SK-N-SH (cell line): ENCODE data around the gene PM20D2. TPM values are rescaled to one million over a fixed set of nuclear protein-coding genes. Genes with fewer than 3 reads are reported as not detected.

ENCODE experiments used
- CTCF ChIA-PET: fragments of 300-600, 350-600 bp; formaldehyde crosslinking; extraction: SDS; loops from one replicate; lab custom pipeline; 2021; lab: Yijun Ruan, JAX
- POLR2A ChIA-PET: fragments of 350-600 bp; sonication (Branson Sonifier 250); formaldehyde crosslinking; extraction: SDS; loops from one replicate; lab custom pipeline; 2020; ENCODE audit warnings: antibody characterized with exemption, inconsistent platforms; lab: Yijun Ruan, JAX
- DNase-seq: peaks from one replicate; pipeline ENCODE4 v3.0.0; 2012
- H2AFZ ChIP-seq: fragments of 200-600 bp; sonication (generic); 2 replicates; pipeline ENCODE4 v1.8.1; 2016; ENCODE audit warnings: antibody characterized with exemption, mild to moderate bottlenecking, low read depth
- H3F3A ChIP-seq: fragments of 200-600 bp; sonication (generic); replicated peaks from 2 replicates; pipeline ENCODE3; 2016; ENCODE audit warnings: antibody characterized with exemption, mild to moderate bottlenecking; ENCODE audit not compliant: insufficient read depth
- H3K27ac ChIP-seq, 2 experiments: fragments of 200-500 bp in 1 of 2; fragments of 200-600 bp in 1 of 2; sonication (Bioruptor generic) in 1 of 2; sonication (generic), shearing (Covaris generic) in 1 of 2; 2 replicates each; pipeline versions ENCODE4 v1.5.1 to v1.6.1; 2014 to 2016; ENCODE audit warnings: low read depth in 2 of 2, inconsistent platforms in 1 of 2, low read length in 1 of 2, mild to moderate bottlenecking in 1 of 2, mixed read lengths in 1 of 2
- H3K27me3 ChIP-seq: fragments of 200-600 bp; sonication (generic), shearing (Covaris generic); 2 replicates; pipeline ENCODE4 v1.6.1; 2016; ENCODE audit warnings: mixed run types; ENCODE audit not compliant: insufficient read depth
- H3K36me3 ChIP-seq, 2 experiments: fragments of 200-500 bp in 1 of 2; fragments of 200-600 bp in 1 of 2; sonication (Bioruptor generic) in 1 of 2; sonication (generic) in 1 of 2; replicated peaks in 1 of 2; 2 replicates each; pipeline versions ENCODE3 to v1.5.1; 2014 to 2016; ENCODE audit warnings: low read length in 1 of 2, mild to moderate bottlenecking in 1 of 2; ENCODE audit not compliant: insufficient read depth in 2 of 2, control insufficient read depth in 1 of 2
- H3K4me1 ChIP-seq, 2 experiments: fragments of 200-500 bp in 1 of 2; fragments of 200-600 bp in 1 of 2; sonication (Bioruptor generic) in 1 of 2; sonication (generic), shearing (Covaris generic) in 1 of 2; 2 replicates each; pipeline versions ENCODE4 v1.5.1 to v1.6.1; 2014 to 2016; ENCODE audit warnings: low read depth in 1 of 2, low read length in 1 of 2, mixed run types in 1 of 2; ENCODE audit not compliant: insufficient read depth in 2 of 2, control insufficient read depth in 1 of 2
- H3K4me2 ChIP-seq: fragments of 200-600 bp; sonication (generic), shearing (Covaris generic); 2 replicates; pipeline ENCODE4 v1.6.1; 2017; ENCODE audit warnings: mixed run types
- H3K4me3 ChIP-seq, 2 experiments: fragments of 200-500 bp in 1 of 2; fragments of 200-600 bp in 1 of 2; sonication (Bioruptor generic) in 1 of 2; sonication (generic), shearing (Covaris generic) in 1 of 2; 2 replicates each; pipeline versions ENCODE4 v1.5.1 to v1.8.1; 2014 to 2016; ENCODE audit warnings: low read depth in 2 of 2, inconsistent platforms in 1 of 2, low read length in 1 of 2, mild to moderate bottlenecking in 1 of 2, mixed read lengths in 1 of 2, moderate library complexity in 1 of 2
- H3K79me2 ChIP-seq: fragments of 200-600 bp; sonication (generic); 2 replicates; pipeline ENCODE4 v1.8.1; 2017; ENCODE audit warnings: mild to moderate bottlenecking; ENCODE audit not compliant: insufficient read depth
- H3K9ac ChIP-seq: fragments of 200-600 bp; sonication (generic); 2 replicates; pipeline ENCODE4 v1.6.1; 2017; ENCODE audit warnings: mixed run types
- H3K9me2 ChIP-seq: fragments of 200-600 bp; sonication (generic); 2 replicates; pipeline ENCODE4 v1.6.1; 2017; ENCODE audit warnings: mixed run types
- H3K9me3 ChIP-seq: fragments of 200-600 bp; sonication (generic); 2 replicates; pipeline ENCODE4 v1.6.1; 2017; ENCODE audit warnings: mixed run types, mild to moderate bottlenecking, moderate library complexity
- H4K20me1 ChIP-seq: fragments of 200-600 bp; sonication (generic); 2 replicates; pipeline ENCODE4 v1.6.1; 2017; ENCODE audit warnings: mild to moderate bottlenecking, mixed run types; ENCODE audit not compliant: insufficient read depth
- CHD2 ChIP-seq: fragments of 150-350 bp; IDR thresholded peaks from 2 replicates; pipeline ENCODE4 v1.6.1; 2018; ENCODE audit warnings: low read length; ENCODE audit not compliant: partially characterized antibody
- ELF1 ChIP-seq: IDR thresholded peaks from 2 replicates; pipeline ENCODE4 v1.4.0; 2012
- FOSL2 ChIP-seq: IDR thresholded peaks from 2 replicates; pipeline ENCODE4 v1.4.0; 2012; ENCODE audit warnings: low read depth, mild to moderate bottlenecking, moderate library complexity, borderline replicate concordance
- MEF2A ChIP-seq: IDR thresholded peaks from 2 replicates; pipeline ENCODE4 v1.4.0; 2012; ENCODE audit warnings: low read depth, borderline replicate concordance
- MXI1 ChIP-seq: IDR thresholded peaks from 2 replicates; pipeline ENCODE4 v1.6.1; 2012; ENCODE audit warnings: mild to moderate bottlenecking, low read depth, low read length, improper control_type of control experiment
- NFIC ChIP-seq: IDR thresholded peaks from 2 replicates; pipeline ENCODE4 v1.4.0; 2012; ENCODE audit warnings: borderline replicate concordance
- NRF1 ChIP-seq: IDR thresholded peaks from 2 replicates; pipeline ENCODE4 v1.6.1; 2012; ENCODE audit warnings: low read depth, mild to moderate bottlenecking, low read length
- RAD21 ChIP-seq: IDR thresholded peaks from 2 replicates; pipeline ENCODE4 v1.6.1; 2012; ENCODE audit warnings: mild to moderate bottlenecking, low read length
- RCOR1 ChIP-seq: fragments of 150-350 bp; IDR thresholded peaks from 2 replicates; pipeline ENCODE4 v1.6.1; 2017; ENCODE audit warnings: antibody characterized with exemption, low read length
- RFX5 ChIP-seq: IDR thresholded peaks from 2 replicates; pipeline ENCODE4 v1.6.1; 2012; ENCODE audit warnings: mild to moderate bottlenecking, improper control_type of control experiment, low read length
- RXRA ChIP-seq: IDR thresholded peaks from 2 replicates; pipeline ENCODE4 v1.4.0; 2012; ENCODE audit warnings: low read depth, mild to moderate bottlenecking, borderline replicate concordance
- SMC3 ChIP-seq: IDR thresholded peaks from 2 replicates; pipeline ENCODE4 v1.6.1; 2012; ENCODE audit warnings: low read depth, low read length, improper control_type of control experiment
- TAF1 ChIP-seq: IDR thresholded peaks from 2 replicates; pipeline ENCODE4 v1.6.1; 2012; ENCODE audit warnings: low read depth, mild to moderate bottlenecking, low read length, moderate library complexity, borderline replicate concordance
- YY1 ChIP-seq: IDR thresholded peaks from 2 replicates; pipeline ENCODE4 v1.4.0; 2012; ENCODE audit warnings: low read depth, mild to moderate bottlenecking
- WGBS: methylation state at CpG from one replicate; pipeline ENCODE4 v1.1.6; 2017; ENCODE audit warnings: low lambda C conversion rate; 5-methylcytosine and 5-hydroxymethylcytosine counted together
- polyA plus RNA-seq, 3 experiments: library from polyadenylated mRNA; depleted of rRNA; stranded (reverse); fragments of >200 nt; gene quantifications; 2 replicates each; pipeline ENCODE4 v1.2.3, GENCODE V29; 2012
- TF ChIP-seq, protein P1 (sequence below): fragments of 150-350 bp; IDR thresholded peaks from 2 replicates; pipeline ENCODE4 v1.6.1; 2016; ENCODE audit warnings: mild to moderate bottlenecking, low read depth, low read length
- TF ChIP-seq, protein P2 (sequence below): fragments of 200-600 bp; sonication (generic); IDR thresholded peaks from 2 replicates; pipeline ENCODE4 v1.6.1; 2017; ENCODE audit warnings: antibody characterized with exemption, mild to moderate bottlenecking, moderate library complexity
- TF ChIP-seq, protein P3 (sequence below): fragments of 150-350 bp; IDR thresholded peaks from 2 replicates; pipeline ENCODE4 v1.6.1; 2017; ENCODE audit warnings: antibody characterized with exemption, low read length, low read depth, borderline replicate concordance
- TF ChIP-seq, protein P4 (sequence below): IDR thresholded peaks from 2 replicates; pipeline ENCODE4 v1.6.1; 2012; ENCODE audit warnings: mild to moderate bottlenecking, low read depth, low read length, moderate library complexity

Gene PM20D2
- polyA plus RNA-seq, 1 of the 3 experiments (the other 2 are of a cell fraction): 6.2 TPM

DNA sequence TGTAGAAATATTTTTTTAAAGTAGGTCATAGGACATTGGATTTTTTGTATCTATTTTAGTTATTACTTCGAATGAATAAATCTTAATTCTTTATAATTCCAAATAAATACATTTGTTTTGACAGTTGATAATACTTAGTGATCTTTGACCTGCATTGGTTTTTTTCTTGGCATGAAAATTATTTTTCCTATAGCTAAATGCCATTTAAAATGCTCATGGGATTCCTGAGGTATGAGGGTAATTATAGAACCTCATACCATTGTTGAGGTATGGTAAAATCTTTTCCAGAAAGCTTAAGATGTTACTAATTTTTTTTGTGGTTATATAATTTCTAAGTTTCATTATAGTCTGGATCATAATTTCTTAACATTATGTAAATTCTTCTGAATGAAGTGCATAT lies 8.3 kb downstream of the PM20D2 start:
- no peak overlapping the region for H3K4me2 ChIP-seq
- ChIA-PET POLR2A (no interaction called here), CTCF (no interaction called here)
- H2AFZ ChIP-seq: no peak overlapping the region
- no peaks in the 10 kb centered on the region for H3K9me3 ChIP-seq
- no peaks in the 10 kb centered on the region for H3F3A ChIP-seq
- H3K27ac ChIP-seq: no peak overlapping the region; a peak in 1 of 4 replicates
- no peaks in the 10 kb centered on the region for H4K20me1 ChIP-seq
- DNase-seq: no peak
- no peak overlapping the region for H3K9ac ChIP-seq
- 59% methylated on average over 1 of the region's 1 CpG for WGBS
- TF ChIP-seq NFIC: peak; percentile 14; the same call in 1 of the 2 replicates
- TF ChIP-seq TAF1: no peak
- no peak for TF ChIP-seq RAD21
- TF ChIP-seq, protein P1, sequence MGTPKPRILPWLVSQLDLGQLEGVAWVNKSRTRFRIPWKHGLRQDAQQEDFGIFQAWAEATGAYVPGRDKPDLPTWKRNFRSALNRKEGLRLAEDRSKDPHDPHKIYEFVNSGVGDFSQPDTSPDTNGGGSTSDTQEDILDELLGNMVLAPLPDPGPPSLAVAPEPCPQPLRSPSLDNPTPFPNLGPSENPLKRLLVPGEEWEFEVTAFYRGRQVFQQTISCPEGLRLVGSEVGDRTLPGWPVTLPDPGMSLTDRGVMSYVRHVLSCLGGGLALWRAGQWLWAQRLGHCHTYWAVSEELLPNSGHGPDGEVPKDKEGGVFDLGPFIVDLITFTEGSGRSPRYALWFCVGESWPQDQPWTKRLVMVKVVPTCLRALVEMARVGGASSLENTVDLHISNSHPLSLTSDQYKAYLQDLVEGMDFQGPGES: no peak
- TF ChIP-seq FOSL2: no peak
- H3K9me2 ChIP-seq: no peaks in the 10 kb centered on the region; the same call in 1 of the 2 replicates
- H3K4me1 ChIP-seq: no peaks in the 10 kb centered on the region; a peak in 1 of 4 replicates
- no peaks in the 10 kb centered on the region for H3K27me3 ChIP-seq
- peaks cover 11 to 18% of the 10 kb centered on the region in 2 experiments for H3K36me3 ChIP-seq
- no peak overlapping the region for H3K4me3 ChIP-seq
- peaks cover 10% of the 10 kb centered on the region for H3K79me2 ChIP-seq

DNA sequence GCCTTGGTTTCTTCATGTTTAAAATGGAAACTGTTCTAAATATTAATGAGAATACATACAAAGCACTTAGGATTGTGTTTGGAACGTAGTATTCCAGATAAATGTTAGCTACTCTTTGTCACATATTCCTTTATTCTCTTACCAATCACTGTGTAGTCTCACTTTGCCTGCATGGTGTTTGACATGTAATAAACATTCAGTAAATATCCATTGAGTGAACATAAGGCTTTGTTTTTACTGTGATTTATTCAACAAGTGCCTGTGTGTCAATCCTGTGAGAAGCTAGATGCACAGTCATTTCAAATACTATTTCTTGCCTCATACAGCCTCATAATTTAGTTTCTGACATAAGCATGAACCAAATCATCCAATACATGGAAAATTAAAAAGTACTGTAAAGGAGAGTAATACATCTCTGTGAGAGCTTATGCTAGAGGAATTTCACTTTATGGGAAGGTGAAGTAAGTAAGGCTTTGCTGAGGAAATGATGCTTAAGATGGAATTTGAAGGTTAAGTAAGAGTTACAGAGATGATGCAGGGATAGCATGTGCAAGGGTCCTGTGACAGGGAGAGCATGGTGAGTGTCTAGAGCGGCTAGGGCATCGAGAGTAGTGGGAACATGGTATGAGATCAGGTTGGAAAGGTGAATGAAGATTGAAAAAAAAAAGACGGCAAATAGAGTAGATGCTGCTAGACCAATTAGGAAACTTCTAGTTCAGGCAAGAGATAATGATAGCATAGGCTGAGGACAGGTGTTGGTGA lies 14.7 kb downstream of the PM20D2 start:
- Histone ChIP-seq H3K4me2 (no peak overlapping the region), H3K4me3 (no peak overlapping the region), H3K9me3 (no peaks in the 10 kb centered on the region), H3K4me1 (no peaks in the 10 kb centered on the region), H3K9me2 (no peaks in the 10 kb centered on the region), H2AFZ (no peak overlapping the region), H3K9ac (no peak overlapping the region), H3K27ac (no peak overlapping the region), H3K27me3 (no peaks in the 10 kb centered on the region), H4K20me1 (no peaks in the 10 kb centered on the region), H3K36me3 (peaks cover 15 to 49% of the 10 kb centered on the region in 2 experiments), H3K79me2 (peaks cover 2% of the 10 kb centered on the region; the same call in 1 of the 2 replicates), H3F3A (no peaks in the 10 kb centered on the region)
- ChIA-PET CTCF (interaction anchor here (1.4 kb wide), 1 partner anchor 14 kb away, joined by 4 read pairs; no protein-coding TSS in a partner anchor), POLR2A (no interaction called here)
- 96% methylated on average over 4 of the region's 4 CpGs for WGBS
- DNase-seq: no peak
- TF ChIP-seq, protein P1: no peak
- TF ChIP-seq ELF1 (no peak), FOSL2 (no peak), YY1 (no peak), RFX5 (no peak), RCOR1 (no peak), RXRA (no peak), MEF2A (no peak), CHD2 (no peak), SMC3 (no peak), NRF1 (no peak), MXI1 (no peak)
- TF ChIP-seq, protein P2, sequence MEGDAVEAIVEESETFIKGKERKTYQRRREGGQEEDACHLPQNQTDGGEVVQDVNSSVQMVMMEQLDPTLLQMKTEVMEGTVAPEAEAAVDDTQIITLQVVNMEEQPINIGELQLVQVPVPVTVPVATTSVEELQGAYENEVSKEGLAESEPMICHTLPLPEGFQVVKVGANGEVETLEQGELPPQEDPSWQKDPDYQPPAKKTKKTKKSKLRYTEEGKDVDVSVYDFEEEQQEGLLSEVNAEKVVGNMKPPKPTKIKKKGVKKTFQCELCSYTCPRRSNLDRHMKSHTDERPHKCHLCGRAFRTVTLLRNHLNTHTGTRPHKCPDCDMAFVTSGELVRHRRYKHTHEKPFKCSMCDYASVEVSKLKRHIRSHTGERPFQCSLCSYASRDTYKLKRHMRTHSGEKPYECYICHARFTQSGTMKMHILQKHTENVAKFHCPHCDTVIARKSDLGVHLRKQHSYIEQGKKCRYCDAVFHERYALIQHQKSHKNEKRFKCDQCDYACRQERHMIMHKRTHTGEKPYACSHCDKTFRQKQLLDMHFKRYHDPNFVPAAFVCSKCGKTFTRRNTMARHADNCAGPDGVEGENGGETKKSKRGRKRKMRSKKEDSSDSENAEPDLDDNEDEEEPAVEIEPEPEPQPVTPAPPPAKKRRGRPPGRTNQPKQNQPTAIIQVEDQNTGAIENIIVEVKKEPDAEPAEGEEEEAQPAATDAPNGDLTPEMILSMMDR: no peak
- TF ChIP-seq, protein P3, sequence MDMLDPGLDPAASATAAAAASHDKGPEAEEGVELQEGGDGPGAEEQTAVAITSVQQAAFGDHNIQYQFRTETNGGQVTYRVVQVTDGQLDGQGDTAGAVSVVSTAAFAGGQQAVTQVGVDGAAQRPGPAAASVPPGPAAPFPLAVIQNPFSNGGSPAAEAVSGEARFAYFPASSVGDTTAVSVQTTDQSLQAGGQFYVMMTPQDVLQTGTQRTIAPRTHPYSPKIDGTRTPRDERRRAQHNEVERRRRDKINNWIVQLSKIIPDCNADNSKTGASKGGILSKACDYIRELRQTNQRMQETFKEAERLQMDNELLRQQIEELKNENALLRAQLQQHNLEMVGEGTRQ: no peak
- TF ChIP-seq, protein P4, sequence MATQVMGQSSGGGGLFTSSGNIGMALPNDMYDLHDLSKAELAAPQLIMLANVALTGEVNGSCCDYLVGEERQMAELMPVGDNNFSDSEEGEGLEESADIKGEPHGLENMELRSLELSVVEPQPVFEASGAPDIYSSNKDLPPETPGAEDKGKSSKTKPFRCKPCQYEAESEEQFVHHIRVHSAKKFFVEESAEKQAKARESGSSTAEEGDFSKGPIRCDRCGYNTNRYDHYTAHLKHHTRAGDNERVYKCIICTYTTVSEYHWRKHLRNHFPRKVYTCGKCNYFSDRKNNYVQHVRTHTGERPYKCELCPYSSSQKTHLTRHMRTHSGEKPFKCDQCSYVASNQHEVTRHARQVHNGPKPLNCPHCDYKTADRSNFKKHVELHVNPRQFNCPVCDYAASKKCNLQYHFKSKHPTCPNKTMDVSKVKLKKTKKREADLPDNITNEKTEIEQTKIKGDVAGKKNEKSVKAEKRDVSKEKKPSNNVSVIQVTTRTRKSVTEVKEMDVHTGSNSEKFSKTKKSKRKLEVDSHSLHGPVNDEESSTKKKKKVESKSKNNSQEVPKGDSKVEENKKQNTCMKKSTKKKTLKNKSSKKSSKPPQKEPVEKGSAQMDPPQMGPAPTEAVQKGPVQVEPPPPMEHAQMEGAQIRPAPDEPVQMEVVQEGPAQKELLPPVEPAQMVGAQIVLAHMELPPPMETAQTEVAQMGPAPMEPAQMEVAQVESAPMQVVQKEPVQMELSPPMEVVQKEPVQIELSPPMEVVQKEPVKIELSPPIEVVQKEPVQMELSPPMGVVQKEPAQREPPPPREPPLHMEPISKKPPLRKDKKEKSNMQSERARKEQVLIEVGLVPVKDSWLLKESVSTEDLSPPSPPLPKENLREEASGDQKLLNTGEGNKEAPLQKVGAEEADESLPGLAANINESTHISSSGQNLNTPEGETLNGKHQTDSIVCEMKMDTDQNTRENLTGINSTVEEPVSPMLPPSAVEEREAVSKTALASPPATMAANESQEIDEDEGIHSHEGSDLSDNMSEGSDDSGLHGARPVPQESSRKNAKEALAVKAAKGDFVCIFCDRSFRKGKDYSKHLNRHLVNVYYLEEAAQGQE: no peak
